Mucosa of descending colon (tissue), 3 donors: ENCODE results near the gene SLC6A4. TPM values are rescaled to one million over a fixed set of nuclear protein-coding genes. Genes with fewer than 3 reads are reported as not detected.
"Not testable (repeated sequence)": the region's sequence is repeated elsewhere in the genome, so short reads cannot be mapped to it uniquely, and the experiment has no call there.

Experiments used
- ATAC-seq: fragments of 200-7000 bp; cut with Tn5 transposase; one replicate; pipeline ENCODE4 v1.9.1; 2020; ENCODE audit warnings: mild to moderate bottlenecking, moderate library complexity
- DNase-seq, 3 donors: peaks; one replicate each; pipeline ENCODE4 v3.0.0-alpha.2; 2020
- H3K36me3 ChIP-seq: fragments of 200-600 bp; one replicate; pipeline ENCODE4 v1.8.0; 2021; ENCODE audit warnings: low read depth, mild to moderate bottlenecking
- H3K4me1 ChIP-seq: fragments of 200-600 bp; one replicate; pipeline ENCODE4 v1.8.0; 2021; ENCODE audit warnings: low read depth, mild to moderate bottlenecking
- H3K4me3 ChIP-seq: fragments of 200-600 bp; one replicate; pipeline ENCODE4 v1.8.0; 2021; ENCODE audit warnings: mild to moderate bottlenecking
- H3K9me3 ChIP-seq: fragments of 200-600 bp; one replicate; pipeline ENCODE4 v1.8.0; 2021; ENCODE audit warnings: mild to moderate bottlenecking
- intact Hi-C, 2 donors: fragments of 100-400 bp; cut with DNase I in 1 of 2; cut with micrococcal nuclease in 1 of 2; formaldehyde crosslinking; loops; one replicate each; pipeline versions ENCODE4 v1.11.0 to v1.11.1; 2022; cut with DNase I, micrococcal nuclease
- total RNA-seq, 3 donors: library from RNA; stranded (reverse); fragmentation: NEBNext Ultra II Directional in 2 of 3; extraction: Animal tissue kit (Norgen Biotek cat#: 25700) in 2 of 3; gene quantifications; one replicate each; pipeline versions ENCODE4 v1.2.1 to v1.2.4, GENCODE V29; 2021 to 2023
- TF ChIP-seq, protein P1 (sequence below): fragments of 200-600 bp; IDR thresholded peaks from one replicate; pipeline ENCODE4 v1.8.0; 2022; ENCODE audit warnings: antibody characterized with exemption, mild to moderate bottlenecking
- donor health status: DM: no; HTN: no; CAD: no; lungs with moderate emphysema.
- donor health status: DM: no; HTN: no; CAD: no.
- donor health status: DM: no; HTN: yes; CAD: no.

SLC6A4 gene
- total RNA-seq, 3 donors from 2014 or later: 0.32 to 1.8 (median 1.2) TPM

GRCh38 chr17:30234964-30235363 lies 533 bp downstream of the SLC6A4 start:
- no peak for ATAC-seq

GRCh38 chr17:30234296-30234695 lies 1.2 kb downstream of the SLC6A4 start:
- TF ChIP-seq, protein P1, sequence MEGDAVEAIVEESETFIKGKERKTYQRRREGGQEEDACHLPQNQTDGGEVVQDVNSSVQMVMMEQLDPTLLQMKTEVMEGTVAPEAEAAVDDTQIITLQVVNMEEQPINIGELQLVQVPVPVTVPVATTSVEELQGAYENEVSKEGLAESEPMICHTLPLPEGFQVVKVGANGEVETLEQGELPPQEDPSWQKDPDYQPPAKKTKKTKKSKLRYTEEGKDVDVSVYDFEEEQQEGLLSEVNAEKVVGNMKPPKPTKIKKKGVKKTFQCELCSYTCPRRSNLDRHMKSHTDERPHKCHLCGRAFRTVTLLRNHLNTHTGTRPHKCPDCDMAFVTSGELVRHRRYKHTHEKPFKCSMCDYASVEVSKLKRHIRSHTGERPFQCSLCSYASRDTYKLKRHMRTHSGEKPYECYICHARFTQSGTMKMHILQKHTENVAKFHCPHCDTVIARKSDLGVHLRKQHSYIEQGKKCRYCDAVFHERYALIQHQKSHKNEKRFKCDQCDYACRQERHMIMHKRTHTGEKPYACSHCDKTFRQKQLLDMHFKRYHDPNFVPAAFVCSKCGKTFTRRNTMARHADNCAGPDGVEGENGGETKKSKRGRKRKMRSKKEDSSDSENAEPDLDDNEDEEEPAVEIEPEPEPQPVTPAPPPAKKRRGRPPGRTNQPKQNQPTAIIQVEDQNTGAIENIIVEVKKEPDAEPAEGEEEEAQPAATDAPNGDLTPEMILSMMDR: no peak
- ATAC-seq (no peak), DNase-seq (no peak)
- Histone ChIP-seq H3K4me3 (no peak overlapping the region), H3K4me1 (peaks cover 17% of the 10 kb centered on the region), H3K9me3 (no peaks in the 10 kb centered on the region), H3K36me3 (no peaks in the 10 kb centered on the region)
- intact Hi-C loops: no loop called here

More at GRCh38 chr17:30234964-30235363, 533 bp downstream of the SLC6A4 start:
- intact Hi-C loops: no loop called here
- TF ChIP-seq, protein P1: no peak
- H3K4me3 ChIP-seq: no peak overlapping the region
- no peaks in the 10 kb centered on the region for H3K9me3 ChIP-seq
- no peaks in the 10 kb centered on the region for H3K36me3 ChIP-seq
- DNase-seq: no peak
- H3K4me1 ChIP-seq: peaks cover 17% of the 10 kb centered on the region

- Histone ChIP-seq H3K4me1 (peaks cover 17% of the 10 kb centered on the region), H3K9me3 (no peaks in the 10 kb centered on the region), H3K36me3 (no peaks in the 10 kb centered on the region), H3K4me3 (no peak overlapping the region)
- intact Hi-C loops: no loop called here
- ATAC-seq: no peak
- TF ChIP-seq, protein P1: no peak
- DNase-seq: no peak
Measured at GRCh38 chr17:30232824-30233427, 2.6 kb downstream of the SLC6A4 start.

- TF ChIP-seq, protein P1: no peak
- Histone ChIP-seq H3K4me1 (peaks cover 17% of the 10 kb centered on the region), H3K36me3 (no peaks in the 10 kb centered on the region), H3K4me3 (no peak overlapping the region), H3K9me3 (no peaks in the 10 kb centered on the region)
- ATAC-seq (no peak), DNase-seq (no peak)
- intact Hi-C loops: no loop called here
Measured at GRCh38 chr17:30232015-30232823, 3.3 kb downstream of the SLC6A4 start.

- H3K4me3 ChIP-seq: no peak overlapping the region
- no peak for DNase-seq
- no peaks in the 10 kb centered on the region for H3K9me3 ChIP-seq
- intact Hi-C loops: no loop called here
- TF ChIP-seq, protein P1: no peak
- H3K36me3 ChIP-seq: no peaks in the 10 kb centered on the region
- ATAC-seq: no peak
- H3K4me1 ChIP-seq: peaks cover 5% of the 10 kb centered on the region
Measured at GRCh38 chr17:30230596-30231125, 4.8 kb downstream of the SLC6A4 start.

DNA sequence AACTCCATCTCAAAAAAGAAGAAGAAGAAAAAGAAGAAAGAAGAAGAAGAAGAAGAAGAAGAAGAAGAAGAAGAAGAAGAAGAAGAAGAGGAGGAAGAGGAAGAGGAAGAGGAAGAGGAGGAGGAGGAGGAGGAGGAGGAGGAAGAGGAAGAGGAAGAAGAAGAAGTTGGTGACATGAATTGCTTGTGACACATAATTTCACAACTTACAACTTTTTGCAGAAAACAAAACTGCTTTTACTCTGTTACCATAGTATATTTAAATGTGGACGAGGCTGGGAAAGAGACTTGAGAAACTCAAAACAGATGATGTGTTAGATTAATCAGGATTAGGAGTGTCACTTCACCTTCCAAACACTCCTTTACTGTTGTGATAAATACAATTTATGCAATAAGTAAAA lies 5.5 kb downstream of the SLC6A4 start:
- ATAC-seq, H3K36me3 ChIP-seq, intact Hi-C loops, DNase-seq, H3K4me3 ChIP-seq, H3K4me1 ChIP-seq, H3K9me3 ChIP-seq: not testable (repeated sequence)
